K562 (cell line): ENCODE results near the gene BCAS1. TPM values are rescaled to one million over a fixed set of nuclear protein-coding genes. Genes with fewer than 3 reads are reported as not detected.

Source experiments
- HNRNPLL ChIP-seq: fragments of 200-400 bp; formaldehyde crosslinking; IDR thresholded peaks from 2 replicates; pipeline ENCODE4 v1.6.1; 2017; ENCODE audit warnings: low read length, low read depth, mild to moderate bottlenecking; ENCODE audit not compliant: poor library complexity, severe bottlenecking
- KAT8 ChIP-seq: fragments of 450-650 bp; IDR thresholded peaks from 2 replicates; pipeline ENCODE4 v1.6.1; 2016; ENCODE audit warnings: low read depth, mild to moderate bottlenecking
- RBBP5 ChIP-seq: fragments of 200-600 bp; sonication (generic); IDR thresholded peaks from 2 replicates; pipeline ENCODE4 v1.6.1; 2012; ENCODE audit warnings: borderline replicate concordance, mild to moderate bottlenecking, low read length, control low read depth, inconsistent platforms; ENCODE audit not compliant: insufficient read depth, poor library complexity, severe bottlenecking
- RBM14 ChIP-seq: fragments of 200-400 bp; formaldehyde crosslinking; IDR thresholded peaks from 2 replicates; pipeline ENCODE4 v1.6.1; 2018; ENCODE audit warnings: low read depth, mild to moderate bottlenecking, low read length, moderate library complexity, borderline replicate concordance; ENCODE audit not compliant: insufficient read depth
- RHOXF2B ChIP-seq: fragments of 250-450 bp; sonication (Bioruptor Pico); conservative IDR thresholded peaks from 2 replicates; pipeline ENCODE4 v1.5.1; 2021
- RUNX1 ChIP-seq: sonication (generic); IDR thresholded peaks from 2 replicates; pipeline ENCODE4 v1.6.1; 2016; ENCODE audit warnings: antibody characterized with exemption, low read depth
- SREBF2 ChIP-seq: sonication (generic); formaldehyde crosslinking; IDR thresholded peaks from 2 replicates; pipeline ENCODE4 v1.4.0; 2020; ENCODE audit warnings: mild to moderate bottlenecking, missing genetic modification reagents
- TRIM28 ChIP-seq: fragments of 450-650 bp; IDR thresholded peaks from 2 replicates; pipeline ENCODE4 v1.6.1; 2017
- ZFP30 ChIP-seq: fragments of 250-450 bp; sonication (Bioruptor Pico); IDR thresholded peaks from 2 replicates; pipeline ENCODE4 v1.8.0; 2022; ENCODE audit warnings: moderate library complexity, mild to moderate bottlenecking, inconsistent platforms, borderline replicate concordance
- ZNF133 ChIP-seq: fragments of 250-450 bp; sonication (Bioruptor Pico); IDR thresholded peaks from 2 replicates; pipeline ENCODE4 v1.4.0; 2020; ENCODE audit warnings: mild to moderate bottlenecking
- ZNF165 ChIP-seq: fragments of 250-450 bp; sonication (Bioruptor Pico); IDR thresholded peaks from 2 replicates; pipeline ENCODE4 v1.4.0; 2020; ENCODE audit warnings: borderline replicate concordance
- ZNF253 ChIP-seq: fragments of 250-450 bp; sonication (Bioruptor Pico); conservative IDR thresholded peaks from 2 replicates; pipeline ENCODE4 v1.6.1; 2021; ENCODE audit warnings: mild to moderate bottlenecking
- ZNF311 ChIP-seq: fragments of 250-450 bp; sonication (Bioruptor Pico); IDR thresholded peaks from 2 replicates; pipeline ENCODE4 v1.4.0; 2020; ENCODE audit warnings: mild to moderate bottlenecking, moderate library complexity
- ZNF780A ChIP-seq: fragments of 250-450 bp; sonication (Bioruptor Pico); IDR thresholded peaks from 2 replicates; pipeline ENCODE4 v1.5.0; 2021; ENCODE audit warnings: mild to moderate bottlenecking
- polyA plus RNA-seq, 8 experiments: library from polyadenylated mRNA; depleted of rRNA in 4 of 8; stranded (reverse) in 5 of 8; unstranded in 3 of 8; fragments of >200 nt; fragmentation: Nextera tagmentation in 2 of 8; fragmentation: Illumina TruSeq in 1 of 8; extraction: Ambion mirVana in 2 of 8; extraction: Trizol in 1 of 8; gene quantifications; 2 replicates each; pipeline versions ENCODE4 v1.2.1 to v1.2.3, GENCODE V29; 2011 to 2014; ENCODE audit warnings: inconsistent platforms in 1 of 8, missing spikeins in 1 of 8
- total RNA-seq, 7 experiments: library from RNA; depleted of rRNA in 6 of 7; stranded (reverse); fragments of >200 nt in 6 of 7; fragmentation: Illumina TruSeq in 2 of 7; extraction: Trizol in 2 of 7; gene quantifications; 2 replicates each; pipeline versions ENCODE4 v1.2.1 to v1.2.3, GENCODE V29; 2011 to 2021; ENCODE audit warnings: low replicate concordance in 1 of 7
- TF ChIP-seq, protein P1 (sequence below), 2 experiments: IDR thresholded peaks; 2 replicates each; pipeline ENCODE4 v1.6.1; 2011; ENCODE audit warnings: borderline replicate concordance in 1 of 2, control low read depth in 1 of 2, low read depth in 1 of 2, low read length in 1 of 2, mild to moderate bottlenecking in 1 of 2, mixed read lengths in 1 of 2, moderate library complexity in 1 of 2; ENCODE audit not compliant: insufficient read depth in 1 of 2, insufficient read length in 1 of 2, poor library complexity in 1 of 2, severe bottlenecking in 1 of 2; ENCODE audit errors: extremely low read depth in 1 of 2
- TF ChIP-seq, protein P2 (sequence below): fragments of 450-650 bp; IDR thresholded peaks from 2 replicates; pipeline ENCODE4 v1.6.1; 2016; ENCODE audit warnings: missing biosample characterization, missing genetic modification characterization
- TF ChIP-seq, protein P3 (sequence below), 2 experiments: fragments of 450-650 bp; IDR thresholded peaks; 2 replicates each; pipeline ENCODE4 v1.6.1; 2016; ENCODE audit warnings: mild to moderate bottlenecking in 2 of 2, borderline replicate concordance in 1 of 2, low read depth in 1 of 2, moderate library complexity in 1 of 2

BCAS1 gene
- total and polyA plus RNA-seq, 9 of the 15 experiments (the other 6 are each of a cell fraction or from before 2014, with no cell fraction given), result 0.18 to 2.3 (median 0.93) TPM

DNA sequence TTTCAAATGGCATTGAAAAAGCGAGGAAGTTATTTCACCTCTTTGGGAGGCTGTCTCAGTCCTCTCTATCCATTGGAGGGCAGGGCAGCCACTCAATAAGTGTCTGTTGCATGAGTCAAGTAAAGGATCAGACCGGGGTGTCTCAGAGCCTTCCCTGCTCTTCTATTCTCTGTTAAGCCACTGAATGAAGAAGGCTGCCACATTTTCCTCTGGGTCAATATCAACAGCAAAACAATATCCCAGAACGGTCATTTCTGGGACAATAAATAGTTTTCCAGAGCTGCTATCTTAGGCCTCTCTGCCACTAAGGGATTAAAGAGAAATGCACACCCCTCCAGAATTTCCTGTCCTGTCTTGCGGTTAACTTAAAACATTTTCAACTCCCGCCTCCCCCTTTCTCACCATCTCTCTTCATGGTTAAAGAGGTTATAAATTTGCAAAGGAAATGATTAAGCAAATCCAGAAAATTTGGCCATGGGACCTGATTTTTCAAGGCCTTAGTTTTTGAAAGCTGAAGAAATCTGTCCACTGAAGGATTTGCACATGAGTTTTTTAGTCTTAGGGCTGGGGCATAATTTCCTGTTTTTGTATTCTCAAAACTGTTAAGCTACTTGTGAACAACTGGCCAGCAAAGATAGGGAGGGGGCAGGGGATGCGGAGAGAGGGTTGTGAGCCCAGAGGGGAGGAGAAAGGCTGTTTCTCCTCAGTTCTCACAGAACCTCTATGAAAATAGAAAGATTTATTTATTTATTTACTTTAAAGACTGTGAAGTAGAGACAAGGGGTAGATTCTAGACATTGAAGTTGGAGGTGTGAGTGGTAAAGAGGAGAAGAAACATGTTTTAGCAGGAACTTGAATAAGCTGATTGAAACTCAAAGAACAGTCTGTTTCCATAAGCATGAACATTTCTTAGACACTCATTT, 135.7 kb downstream of the BCAS1 start (continued):
- TF ChIP-seq, protein P1, sequence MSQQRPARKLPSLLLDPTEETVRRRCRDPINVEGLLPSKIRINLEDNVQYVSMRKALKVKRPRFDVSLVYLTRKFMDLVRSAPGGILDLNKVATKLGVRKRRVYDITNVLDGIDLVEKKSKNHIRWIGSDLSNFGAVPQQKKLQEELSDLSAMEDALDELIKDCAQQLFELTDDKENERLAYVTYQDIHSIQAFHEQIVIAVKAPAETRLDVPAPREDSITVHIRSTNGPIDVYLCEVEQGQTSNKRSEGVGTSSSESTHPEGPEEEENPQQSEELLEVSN (IDR thresholded peaks at IDR 0.05; ENCODE audit: borderline replicate concordance in 1 of 2, extremely low read depth in 1 of 2, insufficient read depth in 1 of 2, insufficient read length in 1 of 2, low read depth in 1 of 2, low read length in 1 of 2, poor library complexity in 1 of 2, severe bottlenecking in 1 of 2), result no peak
- no peak for TF ChIP-seq ZFP30
- TF ChIP-seq RBM14, result no peak
- no peak for TF ChIP-seq ZNF780A (CRISPR knock-in tag)
- TF ChIP-seq, protein P2, sequence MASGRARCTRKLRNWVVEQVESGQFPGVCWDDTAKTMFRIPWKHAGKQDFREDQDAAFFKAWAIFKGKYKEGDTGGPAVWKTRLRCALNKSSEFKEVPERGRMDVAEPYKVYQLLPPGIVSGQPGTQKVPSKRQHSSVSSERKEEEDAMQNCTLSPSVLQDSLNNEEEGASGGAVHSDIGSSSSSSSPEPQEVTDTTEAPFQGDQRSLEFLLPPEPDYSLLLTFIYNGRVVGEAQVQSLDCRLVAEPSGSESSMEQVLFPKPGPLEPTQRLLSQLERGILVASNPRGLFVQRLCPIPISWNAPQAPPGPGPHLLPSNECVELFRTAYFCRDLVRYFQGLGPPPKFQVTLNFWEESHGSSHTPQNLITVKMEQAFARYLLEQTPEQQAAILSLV (tag), result no peak
- no peak for TF ChIP-seq ZNF311 (CRISPR knock-in tag)
- no peak for TF ChIP-seq ZNF253
- no peak for TF ChIP-seq ZNF133
- no peak for TF ChIP-seq TRIM28
- TF ChIP-seq, protein P3, sequence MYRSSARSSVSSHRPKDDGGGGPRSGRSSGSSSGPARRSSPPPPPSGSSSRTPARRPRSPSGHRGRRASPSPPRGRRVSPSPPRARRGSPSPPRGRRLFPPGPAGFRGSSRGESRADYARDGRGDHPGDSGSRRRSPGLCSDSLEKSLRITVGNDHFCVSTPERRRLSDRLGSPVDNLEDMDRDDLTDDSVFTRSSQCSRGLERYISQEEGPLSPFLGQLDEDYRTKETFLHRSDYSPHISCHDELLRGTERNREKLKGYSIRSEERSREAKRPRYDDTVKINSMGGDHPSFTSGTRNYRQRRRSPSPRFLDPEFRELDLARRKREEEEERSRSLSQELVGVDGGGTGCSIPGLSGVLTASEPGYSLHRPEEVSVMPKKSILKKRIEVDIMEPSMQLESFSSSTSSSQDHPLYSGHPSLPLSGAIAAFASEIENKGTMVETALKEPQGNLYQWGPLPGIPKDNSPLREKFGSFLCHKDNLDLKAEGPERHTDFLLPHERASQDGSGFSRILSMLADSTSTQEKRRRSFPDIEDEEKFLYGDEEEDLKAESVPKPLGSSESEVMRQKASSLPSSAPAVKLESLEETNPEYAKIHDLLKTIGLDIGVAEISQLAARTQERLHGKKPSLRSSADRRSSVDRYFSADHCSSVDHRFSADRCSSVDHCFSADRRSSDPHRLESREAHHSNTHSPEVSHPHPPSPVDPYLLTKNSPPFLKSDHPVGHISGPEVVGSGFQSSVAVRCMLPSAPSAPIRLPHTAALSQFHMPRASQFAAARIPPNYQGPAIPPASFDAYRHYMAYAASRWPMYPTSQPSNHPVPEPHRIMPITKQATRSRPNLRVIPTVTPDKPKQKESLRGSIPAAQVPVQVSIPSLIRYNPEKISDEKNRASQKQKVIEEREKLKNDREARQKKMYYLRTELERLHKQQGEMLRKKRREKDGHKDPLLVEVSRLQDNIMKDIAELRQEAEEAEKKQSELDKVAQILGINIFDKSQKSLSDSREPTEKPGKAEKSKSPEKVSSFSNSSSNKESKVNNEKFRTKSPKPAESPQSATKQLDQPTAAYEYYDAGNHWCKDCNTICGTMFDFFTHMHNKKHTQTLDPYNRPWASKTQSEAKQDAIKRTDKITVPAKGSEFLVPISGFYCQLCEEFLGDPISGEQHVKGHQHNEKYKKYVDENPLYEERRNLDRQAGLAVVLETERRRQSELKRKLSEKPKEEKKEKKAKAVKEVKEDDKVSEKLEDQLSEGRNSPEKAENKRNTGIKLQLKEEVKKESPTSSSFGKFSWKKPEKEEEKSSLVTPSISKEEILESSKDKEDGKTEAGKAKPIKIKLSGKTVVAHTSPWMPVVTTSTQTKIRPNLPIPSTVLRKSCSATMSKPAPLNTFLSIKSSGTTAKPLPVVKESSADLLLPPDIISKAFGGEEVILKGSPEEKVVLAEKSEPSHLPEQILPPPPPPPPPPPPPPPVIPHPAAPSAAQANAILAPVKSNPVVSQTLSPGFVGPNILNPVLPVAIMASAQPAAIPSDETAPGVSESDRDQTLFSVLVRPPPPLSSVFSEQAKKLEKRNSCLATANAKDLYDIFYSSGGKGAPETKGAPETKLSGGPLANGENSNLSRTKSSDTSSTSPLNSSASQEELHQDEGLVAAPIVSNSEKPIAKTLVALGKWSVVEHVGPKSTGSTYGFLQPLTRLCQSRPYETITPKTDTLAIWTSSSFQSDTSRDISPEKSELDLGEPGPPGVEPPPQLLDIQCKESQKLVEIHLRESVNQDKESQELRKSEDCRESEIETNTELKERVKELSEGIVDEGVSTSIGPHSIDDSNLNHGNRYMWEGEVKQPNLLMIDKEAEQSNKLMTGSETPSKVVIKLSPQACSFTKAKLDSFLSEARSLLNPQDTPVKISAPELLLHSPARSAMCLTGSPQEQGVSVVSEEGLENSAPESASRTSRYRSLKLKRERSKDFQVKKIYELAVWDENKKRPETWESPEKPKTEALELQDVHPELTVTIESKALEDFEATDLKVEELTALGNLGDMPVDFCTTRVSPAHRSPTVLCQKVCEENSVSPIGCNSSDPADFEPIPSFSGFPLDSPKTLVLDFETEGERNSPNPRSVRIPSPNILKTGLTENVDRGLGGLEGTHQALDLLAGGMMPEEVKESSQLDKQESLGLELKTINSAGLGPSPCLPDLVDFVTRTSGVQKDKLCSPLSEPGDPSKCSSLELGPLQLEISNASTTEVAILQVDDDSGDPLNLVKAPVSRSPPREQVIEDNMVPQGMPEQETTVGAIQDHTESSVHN (IDR thresholded peaks at IDR 0.05; ENCODE audit: borderline replicate concordance in 1 of 2, low read depth in 1 of 2), result no peak
- no peak for TF ChIP-seq SREBF2 (CRISPR knock-in tag)
- TF ChIP-seq RUNX1, result no peak
- TF ChIP-seq ZNF165 (CRISPR knock-in tag), result no peak
- no peak for TF ChIP-seq RBBP5
- TF ChIP-seq KAT8, result no peak
- no peak for TF ChIP-seq RHOXF2B (CRISPR knock-in tag)
- TF ChIP-seq HNRNPLL, result peak; percentile 57
